HUES6 (cell line): ENCODE results near the gene OR2D3.
"Not testable (repeated sequence)": the region's sequence is repeated elsewhere in the genome, so short reads cannot be mapped to it uniquely, and the experiment has no call there.

Experiments
- H3K27ac ChIP-seq: 2 replicates; pipeline ENCODE4 v1.7.0; 2013; ENCODE audit warnings: low read depth, mild to moderate bottlenecking, low read length, inconsistent platforms
- H3K27me3 ChIP-seq: 2 replicates; pipeline ENCODE4 v1.6.1; 2013; ENCODE audit warnings: low read length; ENCODE audit not compliant: control insufficient read depth, insufficient read depth
- H3K36me3 ChIP-seq: 2 replicates; pipeline ENCODE4 v1.6.1; 2013; ENCODE audit warnings: low read length; ENCODE audit not compliant: control insufficient read depth, insufficient read depth
- H3K4me1 ChIP-seq: 2 replicates; pipeline ENCODE4 v1.6.1; 2013; ENCODE audit warnings: low read length; ENCODE audit not compliant: control insufficient read depth, insufficient read depth
- H3K4me3 ChIP-seq: 2 replicates; pipeline ENCODE4 v1.5.1; 2013; ENCODE audit warnings: low read depth, low read length
- H3K9ac ChIP-seq: one replicate; pipeline ENCODE4 v1.6.1; 2013; ENCODE audit warnings: mild to moderate bottlenecking, low read length
- H3K9me3 ChIP-seq: 2 replicates; pipeline ENCODE4 v1.6.1; 2013; ENCODE audit warnings: low read depth, low read length; ENCODE audit not compliant: control insufficient read depth, insufficient read depth

The OR2D3 gene

GRCh38 chr11:6928916-6929315 lies 8.1 kb downstream of the OR2D3 start:
- Histone ChIP-seq H3K36me3 (peaks cover 11% of the 10 kb centered on the region), H3K4me3 (no peak overlapping the region), H3K9me3 (no peaks in the 10 kb centered on the region), H3K27me3 (no peaks in the 10 kb centered on the region), H3K4me1 (peaks cover 5% of the 10 kb centered on the region), H3K27ac (no peak overlapping the region), H3K9ac (no peak overlapping the region)

GRCh38 chr11:6931146-6931713 lies 10.4 kb downstream of the OR2D3 start:
- H3K4me3 ChIP-seq = no peak overlapping the region
- peaks cover 5% of the 10 kb centered on the region for H3K4me1 ChIP-seq
- H3K9me3 ChIP-seq = no peaks in the 10 kb centered on the region
- H3K27me3 ChIP-seq = no peaks in the 10 kb centered on the region
- no peak overlapping the region for H3K9ac ChIP-seq
- H3K36me3 ChIP-seq = peaks cover 23% of the 10 kb centered on the region
- no peak overlapping the region for H3K27ac ChIP-seq

- Histone ChIP-seq H3K4me3 (no peak overlapping the region), H3K27ac (no peak overlapping the region), H3K9ac (no peak overlapping the region), H3K4me1 (peaks cover 5% of the 10 kb centered on the region), H3K36me3 (peaks cover 23% of the 10 kb centered on the region), H3K9me3 (no peaks in the 10 kb centered on the region), H3K27me3 (no peaks in the 10 kb centered on the region)
Measured at GRCh38 chr11:6932145-6932544, 11.3 kb downstream of the OR2D3 start.

GRCh38 chr11:6941970-6942369 lies 21.2 kb downstream of the OR2D3 start:
- H3K36me3 ChIP-seq = peaks cover 35% of the 10 kb centered on the region

GRCh38 chr11:6943131-6943530 lies 22.3 kb downstream of the OR2D3 start:
- no peaks in the 10 kb centered on the region for H3K9me3 ChIP-seq
- H3K27ac ChIP-seq = no peak overlapping the region
- peaks cover 42% of the 10 kb centered on the region for H3K36me3 ChIP-seq
- no peak overlapping the region for H3K9ac ChIP-seq
- H3K4me1 ChIP-seq = no peaks in the 10 kb centered on the region
- no peaks in the 10 kb centered on the region for H3K27me3 ChIP-seq
- no peak overlapping the region for H3K4me3 ChIP-seq

More at GRCh38 chr11:6941970-6942369, 21.2 kb downstream of the OR2D3 start:
- H3K27ac ChIP-seq = no peak overlapping the region
- no peak overlapping the region for H3K4me3 ChIP-seq
- H3K4me1 ChIP-seq = no peaks in the 10 kb centered on the region
- H3K9ac ChIP-seq = no peak overlapping the region
- H3K9me3 ChIP-seq = no peaks in the 10 kb centered on the region
- no peaks in the 10 kb centered on the region for H3K27me3 ChIP-seq

GRCh38 chr11:6954248-6954647 lies 33.4 kb downstream of the OR2D3 start:
- H3K4me3 ChIP-seq, H3K4me1 ChIP-seq, H3K27ac ChIP-seq, H3K9ac ChIP-seq, H3K27me3 ChIP-seq: not testable (repeated sequence)
- Histone ChIP-seq H3K9me3 (peaks cover 14% of the 10 kb centered on the region), H3K36me3 (peaks cover 19% of the 10 kb centered on the region)

- H3K27ac ChIP-seq = no peak overlapping the region
- H3K27me3 ChIP-seq = no peaks in the 10 kb centered on the region
- H3K4me3 ChIP-seq = no peak overlapping the region
- H3K9ac ChIP-seq = no peak overlapping the region
- no peaks in the 10 kb centered on the region for H3K36me3 ChIP-seq
- no peaks in the 10 kb centered on the region for H3K9me3 ChIP-seq
- H3K4me1 ChIP-seq = no peaks in the 10 kb centered on the region
Measured at GRCh38 chr11:6962141-6962540, 41.3 kb downstream of the OR2D3 start.

GRCh38 chr11:6962673-6963072 lies 41.9 kb downstream of the OR2D3 start:
- Histone ChIP-seq H3K27me3 (no peaks in the 10 kb centered on the region), H3K4me1 (no peaks in the 10 kb centered on the region), H3K36me3 (no peaks in the 10 kb centered on the region), H3K9me3 (no peaks in the 10 kb centered on the region), H3K27ac (no peak overlapping the region), H3K9ac (no peak overlapping the region), H3K4me3 (no peak overlapping the region)

- Histone ChIP-seq H3K36me3 (no peaks in the 10 kb centered on the region), H3K27me3 (no peaks in the 10 kb centered on the region), H3K27ac (no peak overlapping the region), H3K9me3 (no peaks in the 10 kb centered on the region), H3K9ac (no peak overlapping the region), H3K4me1 (no peaks in the 10 kb centered on the region), H3K4me3 (no peak overlapping the region)
Measured at GRCh38 chr11:6968816-6969215, 48.0 kb downstream of the OR2D3 start.

- H3K9me3 ChIP-seq, H3K9ac ChIP-seq, H3K27ac ChIP-seq, H3K4me1 ChIP-seq, H3K36me3 ChIP-seq, H3K4me3 ChIP-seq, H3K27me3 ChIP-seq: not testable (repeated sequence)
Measured at GRCh38 chr11:6969854-6970253, 49.1 kb downstream of the OR2D3 start.
